AG04449 (cell line): ENCODE results near the gene DYNAP.

Experiments used
- CTCF ChIA-PET: fragments of 350-600 bp; formaldehyde crosslinking; extraction: SDS; loops from one replicate; lab custom pipeline; 2021; ENCODE audit warnings: antibody characterized with exemption; lab: Yijun Ruan, JAX
- POLR2A ChIA-PET: fragments of 400-600, 350-600 bp; formaldehyde crosslinking; extraction: SDS; loops from one replicate; lab custom pipeline; 2020; ENCODE audit warnings: antibody characterized with exemption, inconsistent platforms; lab: Yijun Ruan, JAX
- DNase-seq: peaks from one replicate; pipeline ENCODE4 v3.0.0-alpha.2; 2010; ENCODE audit warnings: low read depth, low spot score
- H3K4me3 ChIP-seq: 2 replicates; pipeline ENCODE4 v1.5.1; 2011; ENCODE audit warnings: low read depth, mild to moderate bottlenecking, control low read depth, low read length
- CTCF ChIP-seq: IDR thresholded peaks from one replicate; pipeline ENCODE4 v1.5.1; 2011; ENCODE audit warnings: mild to moderate bottlenecking, moderate library complexity, low read length, control low read depth, inconsistent platforms; ENCODE audit not compliant: insufficient read depth; ENCODE audit errors: missing control alignments

DYNAP gene

GRCh38 chr18:54590945-54591344 lies at the start of gene DYNAP:
Gene DYNAP, plus strand, starts transcription at chr18:54591245. Its CDS starts 38 bp downstream, at chr18:54591283.
- ChIA-PET POLR2A (no interaction called here), CTCF (no interaction called here)
- DNase-seq: no peak
- H3K4me3 ChIP-seq: no peak within 1 kb of the TSS
- TF ChIP-seq CTCF: no peak

- H3K4me3 ChIP-seq: no peak overlapping the region
- ChIA-PET CTCF (interaction anchor here (1.1 kb wide), 1 partner anchor 9 kb away, joined by 3 read pairs; no protein-coding TSS in a partner anchor), POLR2A (no interaction called here)
- no peak for TF ChIP-seq CTCF
- DNase-seq: no peak
These were observed 39.5 kb upstream of the DYNAP start for GRCh38 chr18:54551590-54551989.

- CTCF ChIA-PET: interaction anchor here (0.8 to 1.6 kb wide), 3 partner anchors 116 to 163 kb away, joined by 3 to 6 read pairs (median 3); no protein-coding TSS in a partner anchor
- no peak overlapping the region for H3K4me3 ChIP-seq
- no peak for TF ChIP-seq CTCF
- POLR2A ChIA-PET: no interaction called here
- DNase-seq: no peak
These were observed 35.8 kb upstream of the DYNAP start for GRCh38 chr18:54555286-54555685.

GRCh38 chr18:54555996-54556395 lies 35.0 kb upstream of the DYNAP start:
- no peak overlapping the region for H3K4me3 ChIP-seq
- no peak for TF ChIP-seq CTCF
- CTCF ChIA-PET: interaction anchor here (0.7 kb wide), 1 partner anchor 425 kb away, joined by 3 read pairs; no protein-coding TSS in a partner anchor
- POLR2A ChIA-PET: no interaction called here
- no peak for DNase-seq

- H3K4me3 ChIP-seq: no peak overlapping the region
- CTCF ChIA-PET: interaction anchor here (1.2 to 1.4 kb wide), 2 partner anchors 27 to 425 kb away, joined by 3 read pairs; no protein-coding TSS in a partner anchor
- no peak for DNase-seq
- POLR2A ChIA-PET: no interaction called here
- no peak for TF ChIP-seq CTCF
These were observed 33.1 kb upstream of the DYNAP start for GRCh38 chr18:54557958-54558357.

GRCh38 chr18:54558609-54559585 lies 32.1 kb upstream of the DYNAP start:
- peak; percentile 38 for TF ChIP-seq CTCF
- DNase-seq: no peak
- H3K4me3 ChIP-seq: no peak overlapping the region
- POLR2A ChIA-PET: no interaction called here
- CTCF ChIA-PET: interaction anchor here (0.7 to 1.6 kb wide), 6 partner anchors 26 to 113 kb away, joined by 3 to 12 read pairs (median 3); no protein-coding TSS in a partner anchor
